HCT116 (cell line): Measurements from ENCODE around the gene MED26. TPM values are rescaled to one million over a fixed set of nuclear protein-coding genes. Genes with fewer than 3 reads are reported as not detected.

ENCODE experiments used
- ATAC-seq: fragments of 200-7000 bp; cut with Tn5 transposase; 2 replicates; pipeline ENCODE4 v1.9.1; 2020; ENCODE audit warnings: mild to moderate bottlenecking, moderate library complexity
- BruUV-seq: library from RNA; stranded (reverse); fragments of 400-500 nt; replicated peaks from 2 replicates; lab custom pipeline; 2021; lab: Mats Ljungman, UMichigan
- CTCF ChIA-PET: fragments of 300-600 bp; sonication (Branson Sonifier 250); formaldehyde crosslinking; loops from one replicate; lab custom pipeline; 2021; ENCODE audit warnings: antibody characterized with exemption; lab: Charles Lee
- POLR2A ChIA-PET: fragments of 300-600, 350-600 bp; sonication (Branson Sonifier 250); formaldehyde crosslinking; loops from one replicate; lab custom pipeline; 2021; ENCODE audit warnings: antibody characterized with exemption; lab: Charles Lee
- RAD21 ChIA-PET, 2 experiments: fragments of 300-600 bp; sonication (Branson Sonifier 250); formaldehyde crosslinking; loops; one replicate each; lab custom pipeline; 2023; ENCODE audit warnings: low total read pairs in 2 of 2; ENCODE audit not compliant: uncharacterized antibody in 2 of 2, unreplicated experiment in 2 of 2, low non-redundant PET in 1 of 2; lab: Charles Lee
- DNase-seq: peaks from one replicate; pipeline ENCODE4 v3.0.0-alpha.2; 2010; ENCODE audit warnings: low read depth, low spot score
- H2AFZ ChIP-seq: fragments of 200-600 bp; shearing (Covaris generic), sonication (generic); 2 replicates; pipeline ENCODE4 v1.6.1; 2017; ENCODE audit warnings: low read depth, mixed run types, mixed read lengths, antibody characterized with exemption, low read length; ENCODE audit not compliant: poor library complexity, severe bottlenecking
- H3K27ac ChIP-seq: 2 replicates; pipeline ENCODE4 v1.5.1; 2012; ENCODE audit warnings: low read depth, low read length
- H3K27me3 ChIP-seq: fragments of 200-600 bp; sonication (generic); 2 replicates; pipeline ENCODE4 v1.6.1; 2016; ENCODE audit warnings: mixed run types, low read length, mixed read lengths; ENCODE audit not compliant: insufficient read depth
- H3K36me3 ChIP-seq, 2 experiments: fragments of 200-500 bp in 1 of 2; fragments of 200-600 bp in 1 of 2; sonication (Bioruptor generic) in 1 of 2; sonication (generic) in 1 of 2; 2 replicates each; pipeline versions ENCODE4 v1.5.1 to v1.6.1; 2014 to 2016; ENCODE audit warnings: low read length in 2 of 2, inconsistent platforms in 1 of 2, mixed read lengths in 1 of 2, mixed run types in 1 of 2; ENCODE audit not compliant: insufficient read depth in 2 of 2, control insufficient read depth in 1 of 2
- H3K4me1 ChIP-seq, 2 experiments: fragments of 200-600 bp in 1 of 2; sonication (generic) in 1 of 2; 2 replicates each; pipeline versions ENCODE4 v1.5.1 to v1.6.1; 2012 to 2017; ENCODE audit warnings: low read length in 2 of 2, inconsistent platforms in 1 of 2, mild to moderate bottlenecking in 1 of 2, mixed read lengths in 1 of 2, mixed run types in 1 of 2, moderate library complexity in 1 of 2; ENCODE audit not compliant: insufficient read depth in 2 of 2, control insufficient read depth in 1 of 2
- H3K4me2 ChIP-seq: fragments of 200-600 bp; sonication (generic); 2 replicates; pipeline ENCODE4 v1.6.1; 2017; ENCODE audit warnings: mixed run types, low read length, mixed read lengths
- H3K4me3 ChIP-seq, 2 experiments: fragments of 200-600 bp in 1 of 2; sonication (generic) in 1 of 2; replicated peaks in 1 of 2; 2 replicates each; pipeline ENCODE4 v1.5.1; 2011 to 2016; ENCODE audit warnings: low read length in 2 of 2, control low read depth in 1 of 2, low read depth in 1 of 2, mild to moderate bottlenecking in 1 of 2, mixed read lengths in 1 of 2, mixed run types in 1 of 2
- H3K79me2 ChIP-seq: fragments of 200-600 bp; sonication (generic); 2 replicates; pipeline ENCODE4 v1.6.1; 2017; ENCODE audit warnings: mild to moderate bottlenecking, mixed run types, low read length, moderate library complexity, mixed read lengths; ENCODE audit not compliant: insufficient read depth
- H3K9ac ChIP-seq: fragments of 200-600 bp; sonication (generic); 2 replicates; pipeline ENCODE4 v1.6.1; 2016; ENCODE audit warnings: low read length, mixed read lengths
- H3K9me2 ChIP-seq: fragments of 200-600 bp; sonication (generic), shearing (Covaris generic); 2 replicates; pipeline ENCODE4 v1.6.1; 2017; ENCODE audit warnings: mixed run types, mild to moderate bottlenecking, moderate library complexity; ENCODE audit not compliant: insufficient read depth
- H3K9me3 ChIP-seq, 2 experiments: fragments of 200-500 bp in 1 of 2; fragments of 200-600 bp in 1 of 2; sonication (Bioruptor generic) in 1 of 2; sonication (generic) in 1 of 2; 2 replicates each; pipeline ENCODE4 v1.6.1; 2014 to 2017; ENCODE audit warnings: low read length in 2 of 2, mixed read lengths in 2 of 2, inconsistent platforms in 1 of 2, low read depth in 1 of 2, mild to moderate bottlenecking in 1 of 2, mixed run types in 1 of 2, moderate library complexity in 1 of 2; ENCODE audit not compliant: control insufficient read depth in 1 of 2, insufficient read depth in 1 of 2
- H4K20me1 ChIP-seq: fragments of 200-600 bp; sonication (generic), shearing (Covaris generic); 2 replicates; pipeline ENCODE4 v1.6.1; 2017; ENCODE audit warnings: mixed run types, mild to moderate bottlenecking, moderate library complexity; ENCODE audit not compliant: insufficient read depth
- ATF3 ChIP-seq: IDR thresholded peaks from 2 replicates; pipeline ENCODE4 v1.6.1; 2012
- CBX3 ChIP-seq: IDR thresholded peaks from 2 replicates; pipeline ENCODE4 v1.6.1; 2012; ENCODE audit warnings: low read depth
- CEBPB ChIP-seq: IDR thresholded peaks from 2 replicates; pipeline ENCODE4 v1.6.1; 2012; ENCODE audit warnings: low read depth
- CTCF ChIP-seq, 3 experiments: fragments of 200-600 bp in 1 of 3; sonication (generic) in 1 of 3; IDR thresholded peaks in 2 of 3; conservative IDR thresholded peaks in 1 of 3; 2 replicates each; pipeline ENCODE4 v1.5.1; 2012 to 2017; ENCODE audit warnings: low read depth in 2 of 3, low read length in 2 of 3, antibody characterized with exemption in 1 of 3, borderline replicate concordance in 1 of 3, control low read depth in 1 of 3, mild to moderate bottlenecking in 1 of 3, mixed read lengths in 1 of 3, mixed run types in 1 of 3, moderate library complexity in 1 of 3; ENCODE audit not compliant: insufficient read depth in 1 of 3
- EGR1 ChIP-seq: IDR thresholded peaks from 2 replicates; pipeline ENCODE4 v1.6.1; 2012; ENCODE audit warnings: low read depth
- ELF1 ChIP-seq: IDR thresholded peaks from 2 replicates; pipeline ENCODE4 v1.6.1; 2012; ENCODE audit warnings: low read depth, borderline replicate concordance
- EZH2phosphoT487 ChIP-seq: fragments of 200-600 bp; IDR thresholded peaks from 2 replicates; pipeline ENCODE4 v1.6.1; 2018; ENCODE audit warnings: antibody characterized with exemption, borderline replicate concordance
- FOSL1 ChIP-seq: IDR thresholded peaks from 2 replicates; pipeline ENCODE4 v1.6.1; 2012; ENCODE audit warnings: low read depth
- JUND ChIP-seq: IDR thresholded peaks from 2 replicates; pipeline ENCODE4 v1.6.1; 2012
- POLR2A ChIP-seq: IDR thresholded peaks from 2 replicates; pipeline ENCODE4 v1.7.0; 2011; ENCODE audit warnings: borderline replicate concordance; ENCODE audit not compliant: insufficient read depth, insufficient read length; ENCODE audit errors: extremely low read depth
- POLR2AphosphoS5 ChIP-seq: IDR thresholded peaks from 2 replicates; pipeline ENCODE4 v1.6.1; 2011; ENCODE audit warnings: mild to moderate bottlenecking, low read depth, low read length, moderate library complexity
- RAD21 ChIP-seq: IDR thresholded peaks from 2 replicates; pipeline ENCODE4 v1.6.1; 2012; ENCODE audit warnings: low read depth, mild to moderate bottlenecking
- YY1 ChIP-seq: IDR thresholded peaks from 2 replicates; pipeline ENCODE4 v1.6.1; 2011; ENCODE audit warnings: low read length, low read depth, moderate library complexity, mild to moderate bottlenecking; ENCODE audit not compliant: insufficient replicate concordance; ENCODE audit errors: extremely low read depth
- ZBTB33 ChIP-seq: IDR thresholded peaks from 2 replicates; pipeline ENCODE4 v1.6.1; 2011; ENCODE audit warnings: mild to moderate bottlenecking, low read length, moderate library complexity; ENCODE audit not compliant: insufficient replicate concordance; ENCODE audit errors: extremely low read depth
- ZFX ChIP-seq: fragments of 450-650 bp; IDR thresholded peaks from 2 replicates; pipeline ENCODE4 v1.6.1; 2017
- ZNF274 ChIP-seq: fragments of 200-500 bp; sonication (Bioruptor generic); IDR thresholded peaks from 2 replicates; pipeline ENCODE4 v1.6.1; 2014; ENCODE audit warnings: mild to moderate bottlenecking, low read depth, low read length, inconsistent platforms
- intact Hi-C: fragments of 100-400 bp; cut with micrococcal nuclease; formaldehyde crosslinking; loops from 2 replicates; pipeline ENCODE4 v1.10.0; 2022
- total RNA-seq: library from RNA; stranded (reverse); gene quantifications from one replicate; pipeline ENCODE4 v1.2.1, GENCODE V29; 2021; ENCODE audit not compliant: unreplicated experiment
- TF ChIP-seq, protein P1 (sequence below): IDR thresholded peaks from 2 replicates; pipeline ENCODE4 v1.6.1; 2012
- TF ChIP-seq, protein P2 (sequence below): IDR thresholded peaks from 2 replicates; pipeline ENCODE4 v1.6.1; 2012; ENCODE audit warnings: low read depth

Gene MED26
- total RNA-seq, 1 experiment from 2014 or later, result 13.3 TPM

DNA sequence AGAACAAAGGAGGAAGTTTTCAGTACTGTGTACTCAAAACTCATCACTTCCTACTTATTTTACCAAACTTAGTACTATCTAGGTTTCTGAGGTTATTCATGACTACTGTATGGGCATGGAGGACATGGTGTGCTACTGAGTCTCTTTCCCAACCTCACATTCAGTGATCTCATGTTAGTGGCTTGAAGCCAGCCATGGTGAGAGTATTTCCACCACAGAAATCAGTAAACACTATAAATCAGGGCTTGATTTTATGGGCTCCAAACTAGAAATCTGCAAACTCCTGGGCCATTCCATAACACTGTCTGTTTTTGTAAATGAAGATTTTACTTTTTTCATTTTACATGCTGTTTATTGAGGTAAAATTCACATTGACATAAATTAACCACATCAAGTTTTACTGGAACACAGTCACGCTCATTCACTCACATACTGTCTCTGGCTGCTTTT is 19.7 kb downstream of the MED26 start:
- POLR2A ChIA-PET, result no interaction called here
- DNase-seq, result no peak
- Histone ChIP-seq H3K79me2 (peaks cover 100% of the 10 kb centered on the region), H3K9ac (no peak overlapping the region), H2AFZ (no peak overlapping the region), H3K9me2 (no peaks in the 10 kb centered on the region), H3K36me3 (no peaks in the 10 kb centered on the region), H3K4me1 (peaks cover 3 to 20% of the 10 kb centered on the region in 2 experiments; a peak in 3 of 4 replicates), H3K4me2 (no peak overlapping the region), H3K9me3 (no peaks in the 10 kb centered on the region), H3K27me3 (no peaks in the 10 kb centered on the region), H3K27ac (no peak overlapping the region), H4K20me1 (peaks cover 20% of the 10 kb centered on the region; the same call in 1 of the 2 replicates), H3K4me3 (no peak overlapping the region)
- intact Hi-C loops, result no loop called here
- no peak for TF ChIP-seq ATF3
- TF ChIP-seq ZNF274, result no peak
- TF ChIP-seq JUND, result no peak
- no peak for TF ChIP-seq RAD21
- no peak for TF ChIP-seq CBX3
- no peak for TF ChIP-seq CTCF (IDR thresholded peaks at IDR 0.05 in 2 of 3, conservative IDR thresholded peaks at IDR 0.05 in 1 of 3; ENCODE audit: borderline replicate concordance in 1 of 3, insufficient read depth in 1 of 3, low read depth in 2 of 3, low read length in 2 of 3)
- TF ChIP-seq POLR2AphosphoS5, result no peak
- TF ChIP-seq, protein P1, sequence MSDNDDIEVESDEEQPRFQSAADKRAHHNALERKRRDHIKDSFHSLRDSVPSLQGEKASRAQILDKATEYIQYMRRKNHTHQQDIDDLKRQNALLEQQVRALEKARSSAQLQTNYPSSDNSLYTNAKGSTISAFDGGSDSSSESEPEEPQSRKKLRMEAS, result no peak
- TF ChIP-seq ZBTB33, result no peak
- TF ChIP-seq, protein P2, sequence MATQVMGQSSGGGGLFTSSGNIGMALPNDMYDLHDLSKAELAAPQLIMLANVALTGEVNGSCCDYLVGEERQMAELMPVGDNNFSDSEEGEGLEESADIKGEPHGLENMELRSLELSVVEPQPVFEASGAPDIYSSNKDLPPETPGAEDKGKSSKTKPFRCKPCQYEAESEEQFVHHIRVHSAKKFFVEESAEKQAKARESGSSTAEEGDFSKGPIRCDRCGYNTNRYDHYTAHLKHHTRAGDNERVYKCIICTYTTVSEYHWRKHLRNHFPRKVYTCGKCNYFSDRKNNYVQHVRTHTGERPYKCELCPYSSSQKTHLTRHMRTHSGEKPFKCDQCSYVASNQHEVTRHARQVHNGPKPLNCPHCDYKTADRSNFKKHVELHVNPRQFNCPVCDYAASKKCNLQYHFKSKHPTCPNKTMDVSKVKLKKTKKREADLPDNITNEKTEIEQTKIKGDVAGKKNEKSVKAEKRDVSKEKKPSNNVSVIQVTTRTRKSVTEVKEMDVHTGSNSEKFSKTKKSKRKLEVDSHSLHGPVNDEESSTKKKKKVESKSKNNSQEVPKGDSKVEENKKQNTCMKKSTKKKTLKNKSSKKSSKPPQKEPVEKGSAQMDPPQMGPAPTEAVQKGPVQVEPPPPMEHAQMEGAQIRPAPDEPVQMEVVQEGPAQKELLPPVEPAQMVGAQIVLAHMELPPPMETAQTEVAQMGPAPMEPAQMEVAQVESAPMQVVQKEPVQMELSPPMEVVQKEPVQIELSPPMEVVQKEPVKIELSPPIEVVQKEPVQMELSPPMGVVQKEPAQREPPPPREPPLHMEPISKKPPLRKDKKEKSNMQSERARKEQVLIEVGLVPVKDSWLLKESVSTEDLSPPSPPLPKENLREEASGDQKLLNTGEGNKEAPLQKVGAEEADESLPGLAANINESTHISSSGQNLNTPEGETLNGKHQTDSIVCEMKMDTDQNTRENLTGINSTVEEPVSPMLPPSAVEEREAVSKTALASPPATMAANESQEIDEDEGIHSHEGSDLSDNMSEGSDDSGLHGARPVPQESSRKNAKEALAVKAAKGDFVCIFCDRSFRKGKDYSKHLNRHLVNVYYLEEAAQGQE, result no peak
- no peak for TF ChIP-seq EGR1
- no peak for TF ChIP-seq YY1
- no peak for TF ChIP-seq EZH2phosphoT487
- no peak for TF ChIP-seq FOSL1
- TF ChIP-seq CEBPB, result no peak
- no peak for TF ChIP-seq POLR2A
- TF ChIP-seq ZFX, result no peak
- no peak for TF ChIP-seq ELF1
- no peak for ATAC-seq
- RAD21 ChIA-PET, result no interaction called here
- BruUV-seq, result no TSS peak
- CTCF ChIA-PET, result no interaction called here
